ENCODE measurements around the gene ANKRD7.

Gene ANKRD7

GRCh38 chr7:118183786-118184564, 40.5 kb upstream of the ANKRD7 start, which contains the start of gene LSM8 (continued):
- peak; percentile 78; the same call in 1 of the 2 replicates for TF ChIP-seq ZSCAN5A (tag by site-specific recombination; IDR thresholded peaks at IDR 0.05)
- peak; percentile 82 for TF ChIP-seq SP2 (tag by site-specific recombination; IDR thresholded peaks at IDR 0.05)
- TF ChIP-seq ZSCAN23 (tag by site-specific recombination; IDR thresholded peaks at IDR 0.05): no peak
- peak; percentile 28; the same call in 1 of the 2 replicates for TF ChIP-seq PATZ1 (tag by site-specific recombination; IDR thresholded peaks at IDR 0.05)
- TF ChIP-seq, protein P1, sequence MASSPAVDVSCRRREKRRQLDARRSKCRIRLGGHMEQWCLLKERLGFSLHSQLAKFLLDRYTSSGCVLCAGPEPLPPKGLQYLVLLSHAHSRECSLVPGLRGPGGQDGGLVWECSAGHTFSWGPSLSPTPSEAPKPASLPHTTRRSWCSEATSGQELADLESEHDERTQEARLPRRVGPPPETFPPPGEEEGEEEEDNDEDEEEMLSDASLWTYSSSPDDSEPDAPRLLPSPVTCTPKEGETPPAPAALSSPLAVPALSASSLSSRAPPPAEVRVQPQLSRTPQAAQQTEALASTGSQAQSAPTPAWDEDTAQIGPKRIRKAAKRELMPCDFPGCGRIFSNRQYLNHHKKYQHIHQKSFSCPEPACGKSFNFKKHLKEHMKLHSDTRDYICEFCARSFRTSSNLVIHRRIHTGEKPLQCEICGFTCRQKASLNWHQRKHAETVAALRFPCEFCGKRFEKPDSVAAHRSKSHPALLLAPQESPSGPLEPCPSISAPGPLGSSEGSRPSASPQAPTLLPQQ (tag by site-specific recombination; IDR thresholded peaks at IDR 0.05): peak; percentile 53
- no peak for TF ChIP-seq ZNF26 (tag by site-specific recombination; IDR thresholded peaks at IDR 0.05)
- TF ChIP-seq ZNF707 (tag by site-specific recombination; IDR thresholded peaks at IDR 0.05): no peak
- TF ChIP-seq KLF10 (tag by site-specific recombination; IDR thresholded peaks at IDR 0.05): 0 out of 2 replicates have a peak, but pooled peaks have one; percentile 14
- no peak for TF ChIP-seq HOXA7 (CRISPR knock-in tag; IDR thresholded peaks at IDR 0.05; ENCODE audit: borderline replicate concordance)
- TF ChIP-seq SCRT1 (tag by site-specific recombination; IDR thresholded peaks at IDR 0.05; ENCODE audit: borderline replicate concordance): no peak
- TF ChIP-seq ZNF768 (tag by site-specific recombination; IDR thresholded peaks at IDR 0.05): no peak
- TF ChIP-seq ZNF677 (tag by site-specific recombination; IDR thresholded peaks at IDR 0.05): no peak
- TF ChIP-seq ZXDB (tag by site-specific recombination; IDR thresholded peaks at IDR 0.05): peak; percentile 79
- TF ChIP-seq ZNF391 (tag by site-specific recombination; IDR thresholded peaks at IDR 0.05; ENCODE audit: borderline replicate concordance, low read depth): 0 out of 2 replicates have a peak, but pooled peaks have one; percentile 23
- no peak for TF ChIP-seq ZNF121 (tag by site-specific recombination; IDR thresholded peaks at IDR 0.05)
- no peak for TF ChIP-seq ZNF530 (tag by site-specific recombination; IDR thresholded peaks at IDR 0.05; ENCODE audit: low read depth)
- TF ChIP-seq ZNF23 (tag by site-specific recombination; IDR thresholded peaks at IDR 0.05; ENCODE audit: borderline replicate concordance): no peak
- no peak for TF ChIP-seq PRDM6 (tag by site-specific recombination; IDR thresholded peaks at IDR 0.05)
- TF ChIP-seq ZNF473 (tag by site-specific recombination; IDR thresholded peaks at IDR 0.05): no peak
- TF ChIP-seq KLF16 (tag by site-specific recombination; IDR thresholded peaks at IDR 0.05): peak; percentile 25; the same call in 1 of the 2 replicates
- TF ChIP-seq, protein P2, sequence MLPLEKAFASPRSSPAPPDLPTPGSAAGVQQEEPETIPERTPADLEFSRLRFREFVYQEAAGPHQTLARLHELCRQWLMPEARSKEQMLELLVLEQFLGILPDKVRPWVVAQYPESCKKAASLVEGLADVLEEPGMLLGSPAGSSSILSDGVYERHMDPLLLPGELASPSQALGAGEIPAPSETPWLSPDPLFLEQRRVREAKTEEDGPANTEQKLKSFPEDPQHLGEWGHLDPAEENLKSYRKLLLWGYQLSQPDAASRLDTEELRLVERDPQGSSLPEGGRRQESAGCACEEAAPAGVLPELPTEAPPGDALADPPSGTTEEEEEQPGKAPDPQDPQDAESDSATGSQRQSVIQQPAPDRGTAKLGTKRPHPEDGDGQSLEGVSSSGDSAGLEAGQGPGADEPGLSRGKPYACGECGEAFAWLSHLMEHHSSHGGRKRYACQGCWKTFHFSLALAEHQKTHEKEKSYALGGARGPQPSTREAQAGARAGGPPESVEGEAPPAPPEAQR (tag by site-specific recombination; IDR thresholded peaks at IDR 0.05): no peak
- TF ChIP-seq ZNF544 (tag by site-specific recombination; IDR thresholded peaks at IDR 0.05): no peak
- TF ChIP-seq YY1 (tag by site-specific recombination; IDR thresholded peaks at IDR 0.05): 0 out of 2 replicates have a peak, but pooled peaks have one; percentile 11
- no peak for TF ChIP-seq ZNF571 (tag by site-specific recombination; IDR thresholded peaks at IDR 0.05)
- TF ChIP-seq ZNF645 (tag by site-specific recombination; IDR thresholded peaks at IDR 0.05): 0 out of 2 replicates have a peak, but pooled peaks have one; percentile 17
- no peak for TF ChIP-seq ZNF776 (tag by site-specific recombination; IDR thresholded peaks at IDR 0.05; ENCODE audit: borderline replicate concordance)
